HEK293 (cell line): ENCODE results near the gene HDAC7.
A peak's percentile ranks its signal among the peaks of the same experiment; 100 is the strongest.

ENCODE experiments used
- HOXA7 ChIP-seq: sonication (generic); formaldehyde crosslinking; IDR thresholded peaks from 2 replicates; pipeline ENCODE4 v1.8.1; 2022; ENCODE audit warnings: missing genetic modification reagents, borderline replicate concordance
- KLF16 ChIP-seq: fragments of 450-650 bp; formaldehyde crosslinking; IDR thresholded peaks from 2 replicates; pipeline ENCODE4 v1.5.1; 2017; ENCODE audit warnings: missing biosample characterization, missing genetic modification characterization
- MYNN ChIP-seq: fragments of 450-650 bp; formaldehyde crosslinking; IDR thresholded peaks from 2 replicates; pipeline ENCODE4 v1.5.1; 2016; ENCODE audit warnings: missing biosample characterization, missing genetic modification characterization, borderline replicate concordance
- MZF1 ChIP-seq: fragments of 450-650 bp; formaldehyde crosslinking; IDR thresholded peaks from 2 replicates; pipeline ENCODE4 v1.5.1; 2017; ENCODE audit warnings: missing biosample characterization, missing genetic modification characterization, borderline replicate concordance
- OSR2 ChIP-seq: fragments of 450-650 bp; formaldehyde crosslinking; IDR thresholded peaks from 2 replicates; pipeline ENCODE4 v1.5.1; 2016; ENCODE audit warnings: missing biosample characterization, missing genetic modification characterization
- REST ChIP-seq: fragments of 450-650 bp; formaldehyde crosslinking; IDR thresholded peaks from 2 replicates; pipeline ENCODE4 v1.5.1; 2016; ENCODE audit warnings: missing biosample characterization, missing genetic modification characterization
- TCF7L2 ChIP-seq: IDR thresholded peaks from 2 replicates; pipeline ENCODE4 v1.6.1; 2011; ENCODE audit warnings: low read depth, mild to moderate bottlenecking, inconsistent platforms, low read length, moderate library complexity, borderline replicate concordance
- TRIM28 ChIP-seq: IDR thresholded peaks from 2 replicates; pipeline ENCODE4 v1.6.1; 2011; ENCODE audit warnings: low read length, control low read depth, borderline replicate concordance
- WT1 ChIP-seq: fragments of 450-650 bp; formaldehyde crosslinking; IDR thresholded peaks from 2 replicates; pipeline ENCODE4 v1.5.1; 2016; ENCODE audit warnings: missing biosample characterization, missing genetic modification characterization
- ZBTB48 ChIP-seq: fragments of 450-650 bp; formaldehyde crosslinking; IDR thresholded peaks from 2 replicates; pipeline ENCODE4 v1.5.1; 2016; ENCODE audit warnings: missing biosample characterization, missing genetic modification characterization
- ZFHX2 ChIP-seq: fragments of 450-650 bp; formaldehyde crosslinking; conservative IDR thresholded peaks from 2 replicates; pipeline ENCODE4 v1.5.1; 2016; ENCODE audit warnings: missing biosample characterization, missing genetic modification characterization
- ZFP37 ChIP-seq: fragments of 450-650 bp; formaldehyde crosslinking; IDR thresholded peaks from 2 replicates; pipeline ENCODE4 v1.5.1; 2016; ENCODE audit warnings: missing biosample characterization, missing genetic modification characterization
- ZNF155 ChIP-seq: fragments of 450-650 bp; formaldehyde crosslinking; IDR thresholded peaks from 2 replicates; pipeline ENCODE4 v1.5.1; 2016; ENCODE audit warnings: missing biosample characterization, missing genetic modification characterization
- ZNF169 ChIP-seq: fragments of 450-650 bp; formaldehyde crosslinking; IDR thresholded peaks from 2 replicates; pipeline ENCODE4 v1.5.1; 2016; ENCODE audit warnings: missing biosample characterization, missing genetic modification characterization
- ZNF362 ChIP-seq: fragments of 450-650 bp; formaldehyde crosslinking; IDR thresholded peaks from 2 replicates; pipeline ENCODE4 v1.5.1; 2016; ENCODE audit warnings: missing biosample characterization, missing genetic modification characterization
- ZNF394 ChIP-seq: fragments of 450-650 bp; formaldehyde crosslinking; IDR thresholded peaks from 2 replicates; pipeline ENCODE4 v1.5.1; 2016; ENCODE audit warnings: missing biosample characterization, missing genetic modification characterization, mild to moderate bottlenecking, moderate library complexity, borderline replicate concordance
- ZNF433 ChIP-seq: fragments of 450-650 bp; formaldehyde crosslinking; IDR thresholded peaks from 2 replicates; pipeline ENCODE4 v1.5.1; 2016; ENCODE audit warnings: missing biosample characterization, missing genetic modification characterization, low read depth
- ZNF501 ChIP-seq: fragments of 450-650 bp; formaldehyde crosslinking; IDR thresholded peaks from 2 replicates; pipeline ENCODE4 v1.5.1; 2016; ENCODE audit warnings: missing biosample characterization, missing genetic modification characterization
- ZNF529 ChIP-seq: fragments of 450-650 bp; formaldehyde crosslinking; IDR thresholded peaks from 2 replicates; pipeline ENCODE4 v1.5.1; 2017; ENCODE audit warnings: missing genetic modification characterization, missing biosample characterization; ENCODE audit not compliant: insufficient replicate concordance
- ZNF561 ChIP-seq: fragments of 450-650 bp; IDR thresholded peaks from 2 replicates; pipeline ENCODE4 v1.5.1; 2018; ENCODE audit warnings: missing biosample characterization, missing genetic modification characterization, borderline replicate concordance
- ZNF623 ChIP-seq: fragments of 450-650 bp; formaldehyde crosslinking; IDR thresholded peaks from 2 replicates; pipeline ENCODE4 v1.5.1; 2016; ENCODE audit warnings: missing biosample characterization, missing genetic modification characterization
- ZNF660 ChIP-seq: fragments of 450-650 bp; IDR thresholded peaks from 2 replicates; pipeline ENCODE4 v1.5.1; 2018; ENCODE audit warnings: missing biosample characterization, mild to moderate bottlenecking, missing genetic modification characterization
- ZNF664 ChIP-seq: fragments of 450-650 bp; formaldehyde crosslinking; IDR thresholded peaks from 2 replicates; pipeline ENCODE4 v1.5.1; 2016; ENCODE audit warnings: missing biosample characterization, missing genetic modification characterization
- ZNF707 ChIP-seq: fragments of 450-650 bp; formaldehyde crosslinking; IDR thresholded peaks from 2 replicates; pipeline ENCODE4 v1.5.1; 2016; ENCODE audit warnings: missing biosample characterization, missing genetic modification characterization
- ZXDB ChIP-seq: fragments of 450-650 bp; formaldehyde crosslinking; IDR thresholded peaks from 2 replicates; pipeline ENCODE4 v1.5.1; 2016; ENCODE audit warnings: missing biosample characterization, missing genetic modification characterization
- TF ChIP-seq, protein P1 (sequence below): fragments of 450-650 bp; formaldehyde crosslinking; IDR thresholded peaks from 2 replicates; pipeline ENCODE4 v1.5.1; 2016; ENCODE audit warnings: missing biosample characterization, missing genetic modification characterization, borderline replicate concordance
- TF ChIP-seq, protein P2 (sequence below): fragments of 450-650 bp; formaldehyde crosslinking; IDR thresholded peaks from 2 replicates; pipeline ENCODE4 v1.5.1; 2016; ENCODE audit warnings: missing biosample characterization, missing genetic modification characterization

Gene HDAC7

GRCh38 chr12:47813511-47814196 is 6.0 kb downstream of the HDAC7 start (continued):
- TF ChIP-seq ZFHX2 (tag by site-specific recombination) (0 out of 2 replicates have a peak, but pooled peaks have one; percentile 32), TRIM28 (no peak), ZXDB (tag by site-specific recombination) (no peak), MYNN (tag by site-specific recombination) (no peak), ZNF169 (tag by site-specific recombination) (no peak), ZNF155 (tag by site-specific recombination) (no peak), KLF16 (tag by site-specific recombination) (no peak), REST (no peak), WT1 (tag by site-specific recombination) (no peak), ZNF433 (no peak), ZNF707 (tag by site-specific recombination) (no peak), ZNF501 (no peak), ZNF394 (tag by site-specific recombination) (no peak), ZNF660 (no peak), OSR2 (tag by site-specific recombination) (no peak), ZNF561 (tag by site-specific recombination) (no peak), ZFP37 (tag by site-specific recombination) (no peak), ZNF623 (tag by site-specific recombination) (no peak), MZF1 (tag by site-specific recombination) (peak; percentile 92), ZNF362 (tag by site-specific recombination) (no peak), TCF7L2 (no peak), ZBTB48 (tag by site-specific recombination) (peak; percentile 39; the same call in 1 of the 2 replicates), ZNF529 (tag by site-specific recombination) (no peak), ZNF664 (tag by site-specific recombination) (no peak), HOXA7 (CRISPR knock-in tag) (no peak)
- TF ChIP-seq, protein P1, sequence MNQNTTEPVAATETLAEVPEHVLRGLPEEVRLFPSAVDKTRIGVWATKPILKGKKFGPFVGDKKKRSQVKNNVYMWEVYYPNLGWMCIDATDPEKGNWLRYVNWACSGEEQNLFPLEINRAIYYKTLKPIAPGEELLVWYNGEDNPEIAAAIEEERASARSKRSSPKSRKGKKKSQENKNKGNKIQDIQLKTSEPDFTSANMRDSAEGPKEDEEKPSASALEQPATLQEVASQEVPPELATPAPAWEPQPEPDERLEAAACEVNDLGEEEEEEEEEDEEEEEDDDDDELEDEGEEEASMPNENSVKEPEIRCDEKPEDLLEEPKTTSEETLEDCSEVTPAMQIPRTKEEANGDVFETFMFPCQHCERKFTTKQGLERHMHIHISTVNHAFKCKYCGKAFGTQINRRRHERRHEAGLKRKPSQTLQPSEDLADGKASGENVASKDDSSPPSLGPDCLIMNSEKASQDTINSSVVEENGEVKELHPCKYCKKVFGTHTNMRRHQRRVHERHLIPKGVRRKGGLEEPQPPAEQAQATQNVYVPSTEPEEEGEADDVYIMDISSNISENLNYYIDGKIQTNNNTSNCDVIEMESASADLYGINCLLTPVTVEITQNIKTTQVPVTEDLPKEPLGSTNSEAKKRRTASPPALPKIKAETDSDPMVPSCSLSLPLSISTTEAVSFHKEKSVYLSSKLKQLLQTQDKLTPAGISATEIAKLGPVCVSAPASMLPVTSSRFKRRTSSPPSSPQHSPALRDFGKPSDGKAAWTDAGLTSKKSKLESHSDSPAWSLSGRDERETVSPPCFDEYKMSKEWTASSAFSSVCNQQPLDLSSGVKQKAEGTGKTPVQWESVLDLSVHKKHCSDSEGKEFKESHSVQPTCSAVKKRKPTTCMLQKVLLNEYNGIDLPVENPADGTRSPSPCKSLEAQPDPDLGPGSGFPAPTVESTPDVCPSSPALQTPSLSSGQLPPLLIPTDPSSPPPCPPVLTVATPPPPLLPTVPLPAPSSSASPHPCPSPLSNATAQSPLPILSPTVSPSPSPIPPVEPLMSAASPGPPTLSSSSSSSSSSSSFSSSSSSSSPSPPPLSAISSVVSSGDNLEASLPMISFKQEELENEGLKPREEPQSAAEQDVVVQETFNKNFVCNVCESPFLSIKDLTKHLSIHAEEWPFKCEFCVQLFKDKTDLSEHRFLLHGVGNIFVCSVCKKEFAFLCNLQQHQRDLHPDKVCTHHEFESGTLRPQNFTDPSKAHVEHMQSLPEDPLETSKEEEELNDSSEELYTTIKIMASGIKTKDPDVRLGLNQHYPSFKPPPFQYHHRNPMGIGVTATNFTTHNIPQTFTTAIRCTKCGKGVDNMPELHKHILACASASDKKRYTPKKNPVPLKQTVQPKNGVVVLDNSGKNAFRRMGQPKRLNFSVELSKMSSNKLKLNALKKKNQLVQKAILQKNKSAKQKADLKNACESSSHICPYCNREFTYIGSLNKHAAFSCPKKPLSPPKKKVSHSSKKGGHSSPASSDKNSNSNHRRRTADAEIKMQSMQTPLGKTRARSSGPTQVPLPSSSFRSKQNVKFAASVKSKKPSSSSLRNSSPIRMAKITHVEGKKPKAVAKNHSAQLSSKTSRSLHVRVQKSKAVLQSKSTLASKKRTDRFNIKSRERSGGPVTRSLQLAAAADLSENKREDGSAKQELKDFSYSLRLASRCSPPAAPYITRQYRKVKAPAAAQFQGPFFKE, result no peak
- TF ChIP-seq, protein P2, sequence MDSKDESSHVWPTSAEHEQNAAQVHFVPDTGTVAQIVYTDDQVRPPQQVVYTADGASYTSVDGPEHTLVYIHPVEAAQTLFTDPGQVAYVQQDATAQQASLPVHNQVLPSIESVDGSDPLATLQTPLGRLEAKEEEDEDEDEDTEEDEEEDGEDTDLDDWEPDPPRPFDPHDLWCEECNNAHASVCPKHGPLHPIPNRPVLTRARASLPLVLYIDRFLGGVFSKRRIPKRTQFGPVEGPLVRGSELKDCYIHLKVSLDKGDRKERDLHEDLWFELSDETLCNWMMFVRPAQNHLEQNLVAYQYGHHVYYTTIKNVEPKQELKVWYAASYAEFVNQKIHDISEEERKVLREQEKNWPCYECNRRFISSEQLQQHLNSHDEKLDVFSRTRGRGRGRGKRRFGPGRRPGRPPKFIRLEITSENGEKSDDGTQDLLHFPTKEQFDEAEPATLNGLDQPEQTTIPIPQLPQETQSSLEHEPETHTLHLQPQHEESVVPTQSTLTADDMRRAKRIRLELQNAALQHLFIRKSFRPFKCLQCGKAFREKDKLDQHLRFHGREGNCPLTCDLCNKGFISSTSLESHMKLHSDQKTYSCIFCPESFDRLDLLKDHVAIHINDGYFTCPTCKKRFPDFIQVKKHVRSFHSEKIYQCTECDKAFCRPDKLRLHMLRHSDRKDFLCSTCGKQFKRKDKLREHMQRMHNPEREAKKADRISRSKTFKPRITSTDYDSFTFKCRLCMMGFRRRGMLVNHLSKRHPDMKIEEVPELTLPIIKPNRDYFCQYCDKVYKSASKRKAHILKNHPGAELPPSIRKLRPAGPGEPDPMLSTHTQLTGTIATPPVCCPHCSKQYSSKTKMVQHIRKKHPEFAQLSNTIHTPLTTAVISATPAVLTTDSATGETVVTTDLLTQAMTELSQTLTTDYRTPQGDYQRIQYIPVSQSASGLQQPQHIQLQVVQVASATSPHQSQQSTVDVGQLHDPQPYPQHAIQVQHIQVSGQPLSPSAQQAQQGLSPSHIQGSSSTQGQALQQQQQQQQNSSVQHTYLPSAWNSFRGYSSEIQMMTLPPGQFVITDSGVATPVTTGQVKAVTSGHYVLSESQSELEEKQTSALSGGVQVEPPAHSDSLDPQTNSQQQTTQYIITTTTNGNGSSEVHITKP, result peak; percentile 66; the same call in 1 of the 2 replicates
